ENCODE data around the gene TRAPPC4. TPM values are rescaled to one million over a fixed set of nuclear protein-coding genes. Genes with fewer than 3 reads are reported as not detected.

TRAPPC4 gene
- total and polyA plus RNA-seq, 3 experiments from 2014 or later = 125 to 154 (median 154) TPM

GRCh38 chr11:118998822-118999221 lies 19.7 kb upstream of the TRAPPC4 start:
- Histone ChIP-seq H3K4me3 (ENCODE audit: low read length) (peak overlapping the region; percentile 94), H3K27ac (ENCODE audit: low read depth, low read length) (peak overlapping the region; percentile 84), H3K27me3 (ENCODE audit: insufficient read depth, low read length, poor library complexity, severe bottlenecking) (no peaks in the 10 kb centered on the region)

GRCh38 chr11:119000906-119001305 lies 17.7 kb upstream of the TRAPPC4 start:
- peak overlapping the region in 2 of 7 donors; percentile 36 to 78 for H3K4me3 Mint-ChIP-seq
- DNase-seq = no peak
- H3K9me3 Mint-ChIP-seq = no peaks in the 10 kb centered on the region
- Histone ChIP-seq H3K36me3 (ENCODE audit: insufficient read depth, low read length) (peaks cover 19% of the 10 kb centered on the region), H3K9me3 (ENCODE audit: low read length) (no peaks in the 10 kb centered on the region), H3K4me3 (ENCODE audit: low read length) (no peak overlapping the region), H3K4me1 (ENCODE audit: insufficient read depth, low read length) (peaks cover 20% of the 10 kb centered on the region), H3K27ac (ENCODE audit: low read depth, low read length) (no peak overlapping the region), H3K27me3 (ENCODE audit: insufficient read depth, low read length, poor library complexity, severe bottlenecking) (no peaks in the 10 kb centered on the region)
- H3K4me1 Mint-ChIP-seq = peaks cover 34 to 51% (median 37%) of the 10 kb centered on the region in 3 donors
- CTCF ChIA-PET = no interaction called here
- POLR2A ChIA-PET = interaction anchor here (0.6 kb wide), 1 partner anchor 566 kb away, joined by 5 read pairs; no protein-coding TSS in a partner anchor
- H3K27me3 Mint-ChIP-seq = peaks cover 0 to 3% of the 10 kb centered on the region in 2 donors
- H3K36me3 Mint-ChIP-seq = peaks cover 0 to 81% (median 14%) of the 10 kb centered on the region in 3 donors
- H3K27ac Mint-ChIP-seq = peak overlapping the region in 3 of 8 donors; percentile 22 to 54 (median 42)

More at GRCh38 chr11:118998822-118999221, 19.7 kb upstream of the TRAPPC4 start:
- peaks cover 0 to 66% (median 12%) of the 10 kb centered on the region in 3 donors for H3K36me3 Mint-ChIP-seq
- POLR2A ChIA-PET = interaction anchor here (0.6 to 2.3 kb wide), 3 partner anchors 17 to 318 kb away, joined by 3 to 23 read pairs (median 5); partner anchors contain the start of genes RPS25 and TRAPPC4
- no peaks in the 10 kb centered on the region for H3K9me3 Mint-ChIP-seq
- Histone ChIP-seq H3K9me3 (ENCODE audit: low read length) (no peaks in the 10 kb centered on the region), H3K36me3 (ENCODE audit: insufficient read depth, low read length) (peaks cover 16% of the 10 kb centered on the region), H3K4me1 (ENCODE audit: insufficient read depth, low read length) (peaks cover 20% of the 10 kb centered on the region)
- H3K27me3 Mint-ChIP-seq = peaks cover 0 to 3% of the 10 kb centered on the region in 2 donors
- H3K4me3 Mint-ChIP-seq = peak overlapping the region; percentile 90 to 99 (median 94)
- no peak for DNase-seq
- peaks cover 34 to 50% (median 34%) of the 10 kb centered on the region in 3 donors for H3K4me1 Mint-ChIP-seq
- peak overlapping the region; percentile 79 to 100 (median 97) for H3K27ac Mint-ChIP-seq
- CTCF ChIA-PET = interaction anchor here (1.0 to 2.2 kb wide), 2 partner anchors 20 to 42 kb away, joined by 3 to 11 read pairs; partner anchors contain the start of genes RPS25 and TRAPPC4

- no peak for DNase-seq
- Mint-ChIP-seq H3K4me1 (peaks cover 0 to 9% (median 9%) of the 10 kb centered on the region in 3 donors), H3K4me3 (no peak overlapping the region), H3K27ac (peak overlapping the region in 1 of 8 donors; percentile 45), H3K9me3 (no peaks in the 10 kb centered on the region), H3K36me3 (peaks cover 0 to 78% (median 23%) of the 10 kb centered on the region in 3 donors), H3K27me3 (no peaks in the 10 kb centered on the region)
- Histone ChIP-seq H3K4me1 (ENCODE audit: insufficient read depth, low read length) (no peaks in the 10 kb centered on the region), H3K4me3 (ENCODE audit: low read length) (no peak overlapping the region), H3K36me3 (ENCODE audit: insufficient read depth, low read length) (peaks cover 29% of the 10 kb centered on the region), H3K27ac (ENCODE audit: low read depth, low read length) (no peak overlapping the region), H3K27me3 (ENCODE audit: insufficient read depth, low read length, poor library complexity, severe bottlenecking) (no peaks in the 10 kb centered on the region), H3K9me3 (ENCODE audit: low read length) (no peaks in the 10 kb centered on the region)
- POLR2A ChIA-PET = no interaction called here
- CTCF ChIA-PET = interaction anchor here (0.7 kb wide), 1 partner anchor 401 kb away, joined by 3 read pairs; no protein-coding TSS in a partner anchor
Observed at GRCh38 chr11:119006656-119007055, 11.9 kb upstream of the TRAPPC4 start.

GRCh38 chr11:119011476-119012053 lies 7.0 kb upstream of the TRAPPC4 start:
- Histone ChIP-seq H3K4me3 (ENCODE audit: low read length) (no peak overlapping the region), H3K27ac (ENCODE audit: low read depth, low read length) (no peak overlapping the region), H3K4me1 (ENCODE audit: insufficient read depth, low read length) (peaks cover 10% of the 10 kb centered on the region), H3K9me3 (ENCODE audit: low read length) (no peaks in the 10 kb centered on the region), H3K36me3 (ENCODE audit: insufficient read depth, low read length) (peaks cover 62% of the 10 kb centered on the region), H3K27me3 (ENCODE audit: insufficient read depth, low read length, poor library complexity, severe bottlenecking) (no peaks in the 10 kb centered on the region)
- peak overlapping the region in 4 of 8 donors; percentile 22 to 75 (median 56) for H3K27ac Mint-ChIP-seq
- DNase-seq = no peak
- H3K4me3 Mint-ChIP-seq = no peak overlapping the region
- ChIA-PET CTCF (no interaction called here), POLR2A (no interaction called here)
- H3K9me3 Mint-ChIP-seq = no peaks in the 10 kb centered on the region
- no peaks in the 10 kb centered on the region for H3K27me3 Mint-ChIP-seq
- peaks cover 15 to 85% (median 22%) of the 10 kb centered on the region in 3 donors for H3K36me3 Mint-ChIP-seq
- peaks cover 7 to 26% (median 22%) of the 10 kb centered on the region in 3 donors for H3K4me1 Mint-ChIP-seq

- POLR2A ChIA-PET = interaction anchor here (0.9 kb wide), 1 partner anchor 9 kb away, joined by 4 read pairs; no protein-coding TSS in a partner anchor
- Histone ChIP-seq H3K36me3 (ENCODE audit: insufficient read depth, low read length) (peaks cover 61% of the 10 kb centered on the region), H3K27ac (ENCODE audit: low read depth, low read length) (no peak overlapping the region), H3K9me3 (ENCODE audit: low read length) (no peaks in the 10 kb centered on the region), H3K4me3 (ENCODE audit: low read length) (no peak overlapping the region), H3K27me3 (ENCODE audit: insufficient read depth, low read length, poor library complexity, severe bottlenecking) (no peaks in the 10 kb centered on the region), H3K4me1 (ENCODE audit: insufficient read depth, low read length) (peaks cover 21% of the 10 kb centered on the region)
- Mint-ChIP-seq H3K4me1 (peaks cover 13 to 34% (median 30%) of the 10 kb centered on the region in 3 donors), H3K27me3 (no peaks in the 10 kb centered on the region), H3K9me3 (no peaks in the 10 kb centered on the region), H3K27ac (peak overlapping the region in 3 of 8 donors; percentile 40 to 65 (median 45)), H3K4me3 (no peak overlapping the region), H3K36me3 (peaks cover 15 to 85% (median 17%) of the 10 kb centered on the region in 3 donors)
- CTCF ChIA-PET = interaction anchor here (1.3 kb wide), 1 partner anchor 83 kb away, joined by 3 read pairs; no protein-coding TSS in a partner anchor
- no peak for DNase-seq
Observed at GRCh38 chr11:119012629-119013170, 5.9 kb upstream of the TRAPPC4 start.

GRCh38 chr11:119014209-119014924 lies 4.2 kb upstream of the TRAPPC4 start:
- H3K4me1 Mint-ChIP-seq = peaks cover 20 to 43% (median 38%) of the 10 kb centered on the region in 3 donors
- H3K4me1 ChIP-seq (ENCODE audit: insufficient read depth, low read length) = peaks cover 21% of the 10 kb centered on the region
- CTCF ChIA-PET = interaction anchor here (1.0 to 1.3 kb wide), 2 partner anchors 20 to 85 kb away, joined by 3 to 4 read pairs; no protein-coding TSS in a partner anchor
- H3K4me3 ChIP-seq (ENCODE audit: low read length) = no peak overlapping the region
- no peaks in the 10 kb centered on the region for H3K27me3 ChIP-seq (ENCODE audit: insufficient read depth, low read length, poor library complexity, severe bottlenecking)
- peak overlapping the region in 5 of 8 donors; percentile 17 to 97 (median 29) for H3K27ac Mint-ChIP-seq
- H3K4me3 Mint-ChIP-seq = peak overlapping the region in 3 of 7 donors; percentile 2 to 63 (median 19)
- peaks cover 0 to 2% of the 10 kb centered on the region in 2 donors for H3K27me3 Mint-ChIP-seq
- peaks cover 57% of the 10 kb centered on the region for H3K36me3 ChIP-seq (ENCODE audit: insufficient read depth, low read length)
- H3K27ac ChIP-seq (ENCODE audit: low read depth, low read length) = no peak overlapping the region
- no peaks in the 10 kb centered on the region for H3K9me3 ChIP-seq (ENCODE audit: low read length)
- H3K36me3 Mint-ChIP-seq = peaks cover 15 to 84% (median 17%) of the 10 kb centered on the region in 3 donors
- DNase-seq = no peak
- no peaks in the 10 kb centered on the region for H3K9me3 Mint-ChIP-seq
- POLR2A ChIA-PET = interaction anchor here (0.6 to 1.3 kb wide), 4 partner anchors 14 to 86 kb away, joined by 3 to 6 read pairs (median 4); partner anchors contain the start of gene HYOU1

GRCh38 chr11:119015054-119015611 lies 3.4 kb upstream of the TRAPPC4 start:
- Mint-ChIP-seq H3K36me3 (peaks cover 15 to 83% (median 16%) of the 10 kb centered on the region in 3 donors), H3K27me3 (peaks cover 0 to 2% of the 10 kb centered on the region in 2 donors), H3K4me3 (peak overlapping the region in 3 of 7 donors; percentile 15 to 73 (median 19)), H3K9me3 (no peaks in the 10 kb centered on the region), H3K27ac (peak overlapping the region in 7 of 8 donors; percentile 52 to 100 (median 72)), H3K4me1 (peaks cover 26 to 50% (median 45%) of the 10 kb centered on the region in 3 donors)
- H3K9me3 ChIP-seq (ENCODE audit: low read length) = no peaks in the 10 kb centered on the region
- H3K4me1 ChIP-seq (ENCODE audit: insufficient read depth, low read length) = peaks cover 28% of the 10 kb centered on the region
- DNase-seq = no peak
- H3K27ac ChIP-seq (ENCODE audit: low read depth, low read length) = no peak overlapping the region
- H3K27me3 ChIP-seq (ENCODE audit: insufficient read depth, low read length, poor library complexity, severe bottlenecking) = no peaks in the 10 kb centered on the region
- peaks cover 54% of the 10 kb centered on the region for H3K36me3 ChIP-seq (ENCODE audit: insufficient read depth, low read length)
- no peak overlapping the region for H3K4me3 ChIP-seq (ENCODE audit: low read length)
- POLR2A ChIA-PET = interaction anchor here (0.6 to 1.4 kb wide), 5 partner anchors 15 to 87 kb away, joined by 3 to 8 read pairs (median 3); partner anchors contain the start of gene HYOU1
- CTCF ChIA-PET = interaction anchor here (1.0 to 1.9 kb wide), 2 partner anchors 17 to 19 kb away, joined by 4 to 8 read pairs; partner anchors contain the start of gene CENATAC

Data from CD8-positive, alpha-beta memory T cell (primary cell).